Ascending aorta (tissue), 2 donors: ENCODE data around the gene GLTP. TPM values are rescaled to one million over a fixed set of nuclear protein-coding genes. Genes with fewer than 3 reads are reported as not detected.
"Not testable (repeated sequence)": the region's sequence is repeated elsewhere in the genome, so short reads cannot be mapped to it uniquely, and the experiment has no call there.

ENCODE experiments used
- DNase-seq, 2 donors: peaks; one replicate each; pipeline ENCODE4 v3.0.0-alpha.2; 2019; ENCODE audit warnings: low spot score in 2 of 2
- H3K27ac ChIP-seq, 2 donors: fragments of 200-600 bp; sonication (generic); one replicate each; pipeline ENCODE4 v1.5.1; 2016 to 2017; ENCODE audit warnings: mild to moderate bottlenecking in 1 of 2
- H3K27me3 ChIP-seq: fragments of 200-600 bp; sonication (generic); one replicate; pipeline ENCODE4 v1.5.1; 2017
- H3K36me3 ChIP-seq, 2 donors: fragments of 200-600 bp; sonication (generic); one replicate each; pipeline ENCODE4 v1.5.1; 2016
- H3K4me1 ChIP-seq, 2 donors: fragments of 200-600 bp; sonication (generic); one replicate each; pipeline ENCODE4 v1.5.1; 2016 to 2017; ENCODE audit warnings: mild to moderate bottlenecking in 1 of 2
- H3K4me3 ChIP-seq, 2 donors: fragments of 200-600 bp; sonication (generic); one replicate each; pipeline ENCODE4 v1.5.1; 2016 to 2017; ENCODE audit warnings: mild to moderate bottlenecking in 1 of 2
- H3K9me3 ChIP-seq, 2 donors: fragments of 200-600 bp; sonication (generic); one replicate each; pipeline ENCODE4 v1.5.1; 2016
- CTCF ChIP-seq, 3 experiments: fragments of 200-600 bp in 2 of 3; fragments of 450-650 bp in 1 of 3; sonication (generic) in 2 of 3; IDR thresholded peaks; one replicate each; pipeline ENCODE4 v1.5.1; 2016 to 2019; ENCODE audit warnings: antibody characterized with exemption in 3 of 3, mild to moderate bottlenecking in 1 of 3, moderate library complexity in 1 of 3
- intact Hi-C: fragments of 100-400 bp; cut with DNase I; formaldehyde crosslinking; loops from one replicate; pipeline ENCODE4 v1.15.1; 2023
- total RNA-seq: library from RNA; depleted of rRNA; stranded (reverse); fragments of >200 nt; gene quantifications from one replicate; pipeline ENCODE4 v1.1.0, GENCODE V29; 2016

The GLTP gene
- total RNA-seq, 1 donor from 2014 or later = 105 TPM

- no peak overlapping the region for H3K4me3 ChIP-seq
- H3K36me3 ChIP-seq = peaks cover 3 to 6% of the 10 kb centered on the region in 2 donors
- intact Hi-C loops = no loop called here
- H3K27ac ChIP-seq = peak overlapping the region; percentile 45 to 56
- TF ChIP-seq CTCF (IDR thresholded peaks at IDR 0.05) = no peak
- H3K9me3 ChIP-seq = no peaks in the 10 kb centered on the region
- no peak for DNase-seq
- H3K27me3 ChIP-seq = no peaks in the 10 kb centered on the region
- H3K4me1 ChIP-seq = peaks cover 8 to 13% of the 10 kb centered on the region in 2 donors
Measured at GRCh38 chr12:109864916-109865315, 15.4 kb downstream of the GLTP start.

DNA sequence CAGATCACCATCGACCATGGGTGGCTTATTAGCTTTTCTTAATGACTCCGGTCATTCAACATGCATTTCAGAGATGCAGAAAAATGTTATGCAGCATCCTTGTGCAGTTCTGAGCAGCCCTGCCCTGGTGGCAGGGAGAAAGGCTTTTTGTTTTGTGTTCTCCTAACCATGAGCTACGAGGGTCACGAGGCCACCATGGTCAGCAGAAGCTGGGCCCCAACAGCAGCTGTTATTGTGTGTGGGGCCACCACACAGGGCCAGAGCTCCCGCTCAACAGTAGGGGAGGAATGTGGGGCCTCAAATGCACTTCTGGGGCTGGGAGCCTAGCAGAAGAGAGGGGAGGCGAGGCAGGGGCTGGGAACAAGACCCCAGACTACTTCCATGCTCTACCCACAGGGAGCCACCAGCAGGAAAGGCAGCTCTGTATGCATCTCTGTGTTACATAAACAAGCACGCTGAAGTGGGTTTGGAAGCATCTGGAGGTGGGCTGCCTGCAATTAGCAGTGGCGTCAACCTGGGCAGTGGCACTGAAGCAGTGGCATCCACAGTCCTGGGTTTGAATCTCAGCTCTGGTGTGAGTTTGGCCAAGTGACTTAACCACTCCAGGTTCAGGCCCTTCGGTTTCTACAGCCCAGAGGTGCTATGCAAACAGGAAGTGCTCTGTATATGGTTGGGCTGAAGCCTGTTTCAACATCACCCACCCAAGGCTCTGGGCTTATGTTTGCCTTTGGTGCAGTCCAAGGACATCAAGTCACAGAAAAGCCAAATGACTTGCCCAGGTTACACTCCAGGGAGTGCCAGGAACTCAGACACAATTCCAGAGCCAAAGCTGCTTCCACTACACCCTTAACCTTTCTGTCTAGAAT lies 16.3 kb downstream of the GLTP start:
- intact Hi-C loops = no loop called here
- H3K36me3 ChIP-seq = peaks cover 3 to 6% of the 10 kb centered on the region in 2 donors
- no peak for DNase-seq
- no peaks in the 10 kb centered on the region for H3K27me3 ChIP-seq
- H3K4me1 ChIP-seq = peaks cover 8 to 13% of the 10 kb centered on the region in 2 donors
- H3K4me3 ChIP-seq = no peak overlapping the region
- no peak for TF ChIP-seq CTCF (IDR thresholded peaks at IDR 0.05)
- H3K27ac ChIP-seq = peak overlapping the region; percentile 45 to 56
- no peaks in the 10 kb centered on the region for H3K9me3 ChIP-seq

- H3K27ac ChIP-seq, H3K27me3 ChIP-seq, DNase-seq, intact Hi-C loops, H3K9me3 ChIP-seq, H3K4me3 ChIP-seq: not testable (repeated sequence)
- peaks cover 15 to 20% of the 10 kb centered on the region in 2 donors for H3K36me3 ChIP-seq
- H3K4me1 ChIP-seq = peaks cover 8 to 13% of the 10 kb centered on the region in 2 donors
Measured at GRCh38 chr12:109862491-109862890, 17.9 kb downstream of the GLTP start.

- Histone ChIP-seq H3K4me1 (peaks cover 8 to 13% of the 10 kb centered on the region in 2 donors), H3K9me3 (no peaks in the 10 kb centered on the region), H3K27ac (no peak overlapping the region), H3K4me3 (no peak overlapping the region), H3K27me3 (no peaks in the 10 kb centered on the region), H3K36me3 (peaks cover 22 to 27% of the 10 kb centered on the region in 2 donors)
- TF ChIP-seq CTCF (IDR thresholded peaks at IDR 0.05) = no peak
- intact Hi-C loops = no loop called here
- no peak for DNase-seq
Measured at GRCh38 chr12:109861689-109862314, 18.5 kb downstream of the GLTP start.

DNA sequence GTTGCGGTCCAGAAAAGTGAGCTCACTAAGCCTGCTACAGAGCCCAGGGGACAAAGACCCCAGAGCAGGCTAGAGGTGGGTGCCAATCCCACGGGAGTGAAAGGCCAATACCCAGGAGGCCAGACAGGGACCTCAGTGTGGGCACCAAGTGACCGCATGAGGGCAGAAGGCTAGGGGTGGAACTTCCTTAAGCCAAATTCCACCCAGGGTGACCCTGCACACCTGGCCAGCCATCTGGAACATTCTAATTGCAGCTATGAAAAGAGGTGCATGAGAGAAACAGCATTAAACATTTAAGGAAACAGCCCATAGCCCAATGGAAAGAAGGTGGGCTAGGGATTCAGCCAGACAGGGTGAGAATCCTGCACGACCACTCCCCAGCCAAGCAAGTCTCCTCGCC lies 19.4 kb downstream of the GLTP start:
- no peak for DNase-seq
- Histone ChIP-seq H3K9me3 (no peaks in the 10 kb centered on the region), H3K4me3 (no peak overlapping the region), H3K4me1 (peaks cover 8 to 13% of the 10 kb centered on the region in 2 donors), H3K27me3 (no peaks in the 10 kb centered on the region), H3K36me3 (peaks cover 30 to 36% of the 10 kb centered on the region in 2 donors), H3K27ac (no peak overlapping the region)
- no peak for TF ChIP-seq CTCF (IDR thresholded peaks at IDR 0.05)
- intact Hi-C loops = no loop called here

GRCh38 chr12:109858764-109859163 lies 21.6 kb downstream of the GLTP start:
- no peak for DNase-seq
- Histone ChIP-seq H3K36me3 (peaks cover 42 to 53% of the 10 kb centered on the region in 2 donors), H3K4me3 (no peak overlapping the region), H3K9me3 (no peaks in the 10 kb centered on the region), H3K27ac (no peak overlapping the region), H3K27me3 (no peaks in the 10 kb centered on the region), H3K4me1 (no peaks in the 10 kb centered on the region)
- TF ChIP-seq CTCF (IDR thresholded peaks at IDR 0.05) = no peak
- intact Hi-C loops = no loop called here
